A673 (cell line): ENCODE measurements around the gene PRRT4. TPM values are rescaled to one million over a fixed set of nuclear protein-coding genes. Genes with fewer than 3 reads are reported as not detected.

Source experiments
- Bru-seq: library from RNA; stranded (reverse); fragments of 400-500 nt; gene quantifications from one replicate; lab custom pipeline; 2021; lab: Mats Ljungman, UMichigan
- BruChase-seq, 2 experiments: library from RNA; stranded (reverse); fragments of 400-500 nt; gene quantifications; one replicate each; lab custom pipeline; 2021; lab: Mats Ljungman, UMichigan
- BruUV-seq: library from RNA; stranded (reverse); fragments of 400-500 nt; replicated peaks from 2 replicates; lab custom pipeline; 2021; lab: Mats Ljungman, UMichigan
- CTCF ChIA-PET: fragments of 300-600 bp; sonication (Branson Sonifier 250); formaldehyde crosslinking; loops from one replicate; lab custom pipeline; 2022; ENCODE audit warnings: antibody characterized with exemption; lab: Charles Lee
- POLR2A ChIA-PET: fragments of 300-600 bp; sonication (Branson Sonifier 250); formaldehyde crosslinking; loops from one replicate; lab custom pipeline; 2022; ENCODE audit warnings: antibody characterized with exemption; ENCODE audit not compliant: low non-redundant PET; lab: Charles Lee
- DNase-seq: peaks from one replicate; pipeline ENCODE4 v3.0.0-alpha.2; 2015; ENCODE audit warnings: low spot score
- H3K27ac ChIP-seq: fragments of 200-600 bp; sonication (generic); 2 replicates; pipeline ENCODE4 v1.5.1; 2016; ENCODE audit warnings: mixed run types, low read depth, mild to moderate bottlenecking, mixed read lengths, antibody characterized with exemption, low read length; ENCODE audit not compliant: poor library complexity, severe bottlenecking
- H3K27me3 ChIP-seq: fragments of 200-600 bp; sonication (generic); replicated peaks from 2 replicates; pipeline ENCODE4 v1.6.1; 2017; ENCODE audit warnings: mixed run types, low read depth, mild to moderate bottlenecking, mixed read lengths, antibody characterized with exemption, low read length; ENCODE audit not compliant: insufficient read depth, poor library complexity
- H3K36me3 ChIP-seq: fragments of 200-600 bp; sonication (generic); 2 replicates; pipeline ENCODE4 v1.6.1; 2016; ENCODE audit warnings: mixed run types, mild to moderate bottlenecking, mixed read lengths, antibody characterized with exemption, low read length; ENCODE audit not compliant: insufficient read depth, poor library complexity, severe bottlenecking
- H3K4me1 ChIP-seq: fragments of 200-600 bp; sonication (generic); 2 replicates; pipeline ENCODE4 v1.6.1; 2017; ENCODE audit warnings: mixed run types, mild to moderate bottlenecking, mixed read lengths, antibody characterized with exemption, low read length; ENCODE audit not compliant: insufficient read depth, poor library complexity, severe bottlenecking
- H3K4me3 ChIP-seq: fragments of 200-600 bp; sonication (generic); 2 replicates; pipeline ENCODE4 v1.5.1; 2016; ENCODE audit warnings: low read depth, mixed run types, mild to moderate bottlenecking, mixed read lengths, low read length; ENCODE audit not compliant: poor library complexity, severe bottlenecking
- H3K9me3 ChIP-seq: fragments of 200-600 bp; sonication (generic); 2 replicates; pipeline ENCODE4 v1.6.1; 2016; ENCODE audit warnings: mixed run types, low read depth, mild to moderate bottlenecking, mixed read lengths, antibody characterized with exemption, low read length; ENCODE audit not compliant: poor library complexity, severe bottlenecking
- CTCF ChIP-seq: fragments of 300-800, 200-600 bp; sonication (generic); conservative IDR thresholded peaks from 2 replicates; pipeline ENCODE4 v1.5.1; 2017; ENCODE audit warnings: low read depth, mild to moderate bottlenecking, antibody characterized with exemption, low read length, moderate library complexity, mixed read lengths
- EZH2 ChIP-seq: fragments of 200-600 bp; sonication (generic); IDR thresholded peaks from 2 replicates; pipeline ENCODE4 v1.6.1; 2017; ENCODE audit warnings: borderline replicate concordance, low read depth, mild to moderate bottlenecking, mixed read lengths, antibody characterized with exemption, low read length; ENCODE audit not compliant: poor library complexity, severe bottlenecking
- intact Hi-C: fragments of 100-400 bp; cut with micrococcal nuclease; formaldehyde crosslinking; loops from one replicate; pipeline ENCODE4 v1.10.0; 2022; ENCODE audit not compliant: unreplicated experiment
- long read RNA-seq: library from polyadenylated mRNA; stranded (forward); transcript quantifications from one replicate; pipeline ENCODE4 v2.0.0, GENCODE V29; 2022
- total RNA-seq: library from RNA; stranded (reverse); gene quantifications from 2 replicates; pipeline ENCODE4 v1.2.3, GENCODE V29; 2021

Gene PRRT4
- total RNA-seq (38.8 and 42.4 TPM in 2 replicates), Bru-seq, nascent RNA (percentile 70 among the genes with signal in this experiment), BruChase-seq, experiment 1, labeled RNA remaining after a 2-hour chase (percentile 85 among the genes with signal in this experiment), BruChase-seq, experiment 2, labeled RNA remaining after a 6-hour chase (percentile 92 among the genes with signal in this experiment)
- long read RNA-seq, transcript PRRT4-207 (5 exons, 2,897 nt): major isoform, 9 of 36 reads
- long read RNA-seq, partial matches to known transcripts: 5 of 36 reads
- long read RNA-seq, other reads (novel, unspliced or antisense): 20 of 36 reads

- no peaks in the 10 kb centered on the region for H3K27me3 ChIP-seq
- CTCF ChIA-PET: no interaction called here
- peaks cover 48% of the 10 kb centered on the region for H3K4me1 ChIP-seq
- intact Hi-C loops: no loop called here
- H3K4me3 ChIP-seq: peak within 1 kb of the TSS; percentile 81
- H3K9me3 ChIP-seq: no peaks in the 10 kb centered on the region
- TF ChIP-seq EZH2 (no peak), CTCF (0 out of 2 replicates have a peak, but pooled peaks have one; percentile 28)
- POLR2A ChIA-PET: no interaction called here
- DNase-seq: peak; percentile 72
- TSS peak; percentile 55 for BruUV-seq
- peaks cover 20% of the 10 kb centered on the region for H3K36me3 ChIP-seq
- peak within 1 kb of the TSS; percentile 91 for H3K27ac ChIP-seq
Observed at GRCh38 chr7:128361411-128362379, at the start of gene PRRT4. PRRT4 (minus strand) TSS chr7:128361690.

GRCh38 chr7:128410451-128410753, 48.9 kb upstream of the PRRT4 start:
- Histone ChIP-seq H3K9me3 (no peaks in the 10 kb centered on the region), H3K27me3 (no peaks in the 10 kb centered on the region), H3K36me3 (no peaks in the 10 kb centered on the region), H3K27ac (peak overlapping the region; percentile 56), H3K4me3 (peak overlapping the region; percentile 67), H3K4me1 (peaks cover 32% of the 10 kb centered on the region)
- POLR2A ChIA-PET: no interaction called here
- DNase-seq: no peak
- no TSS peak for BruUV-seq
- TF ChIP-seq CTCF: no peak
- TF ChIP-seq EZH2: no peak
- CTCF ChIA-PET: no interaction called here
- intact Hi-C loops: no loop called here

- peaks cover 35% of the 10 kb centered on the region for H3K4me1 ChIP-seq
- CTCF ChIA-PET: no interaction called here
- BruUV-seq: no TSS peak
- POLR2A ChIA-PET: no interaction called here
- H3K4me3 ChIP-seq: peak within 1 kb of the TSS; percentile 67
- H3K36me3 ChIP-seq: no peaks in the 10 kb centered on the region
- H3K27ac ChIP-seq: peak within 1 kb of the TSS; percentile 56
- no peaks in the 10 kb centered on the region for H3K27me3 ChIP-seq
- TF ChIP-seq CTCF (no peak), EZH2 (no peak)
- no peaks in the 10 kb centered on the region for H3K9me3 ChIP-seq
- intact Hi-C loops: no loop called here
- peak; percentile 83 for DNase-seq
Observed at GRCh38 chr7:128409596-128410450, 48.3 kb upstream of the PRRT4 start, which contains the start of gene IMPDH1. IMPDH1 (minus strand) TSS chr7:128409982; CDS start chr7:128409901, 81 bp downstream.
